Panc1 (cell line): Measurements from ENCODE around the gene CHN1. TPM values are rescaled to one million over a fixed set of nuclear protein-coding genes. Genes with fewer than 3 reads are reported as not detected.

Source experiments
- ATAC-seq: fragments of 200-7000 bp; cut with Tn5 transposase; 2 replicates; pipeline ENCODE4 v1.9.1; 2020; ENCODE audit warnings: mild to moderate bottlenecking, moderate library complexity
- BruUV-seq: library from RNA; stranded (reverse); fragments of 400-500 nt; replicated peaks from 2 replicates; lab custom pipeline; 2021; lab: Mats Ljungman, UMichigan
- CTCF ChIA-PET: fragments of 300-600 bp; sonication (Branson Sonifier 250); formaldehyde crosslinking; loops from one replicate; lab custom pipeline; 2022; ENCODE audit warnings: antibody characterized with exemption; lab: Charles Lee
- POLR2A ChIA-PET: fragments of 300-600 bp; sonication (Branson Sonifier 250); formaldehyde crosslinking; loops from one replicate; lab custom pipeline; 2022; ENCODE audit warnings: antibody characterized with exemption; lab: Charles Lee
- DNase-seq: peaks from one replicate; pipeline ENCODE4 v3.0.0-alpha.2; 2010; ENCODE audit warnings: low read depth, low spot score
- H3K27ac ChIP-seq: 2 replicates; pipeline ENCODE4 v1.5.1; 2011; ENCODE audit warnings: mild to moderate bottlenecking, low read length, inconsistent platforms
- H3K27me3 ChIP-seq: fragments of 200-500 bp; sonication (Bioruptor generic); 2 replicates; pipeline ENCODE4 v1.6.0; 2014; ENCODE audit warnings: low read length, inconsistent platforms; ENCODE audit not compliant: control insufficient read depth, insufficient read depth
- H3K36me3 ChIP-seq: fragments of 200-500 bp; sonication (Bioruptor generic); 2 replicates; pipeline ENCODE4 v1.5.1; 2014; ENCODE audit warnings: inconsistent platforms, mild to moderate bottlenecking, low read length, moderate library complexity; ENCODE audit not compliant: control insufficient read depth, insufficient read depth
- H3K4me1 ChIP-seq: 2 replicates; pipeline ENCODE4 v1.5.1; 2011; ENCODE audit warnings: inconsistent platforms, mild to moderate bottlenecking, low read length, moderate library complexity; ENCODE audit not compliant: control insufficient read depth, insufficient read depth
- H3K4me3 ChIP-seq, 2 experiments: 2 replicates each; pipeline ENCODE4 v1.5.1; 2011 to 2012; ENCODE audit warnings: low read depth in 2 of 2, low read length in 2 of 2, mild to moderate bottlenecking in 2 of 2, inconsistent platforms in 1 of 2, moderate library complexity in 1 of 2
- H3K9me3 ChIP-seq: fragments of 200-500 bp; sonication (Bioruptor generic); 2 replicates; pipeline ENCODE4 v1.5.1; 2014; ENCODE audit warnings: low read depth, mild to moderate bottlenecking, inconsistent platforms, low read length, moderate library complexity; ENCODE audit not compliant: control insufficient read depth, insufficient read depth
- POLR2AphosphoS5 ChIP-seq: IDR thresholded peaks from 2 replicates; pipeline ENCODE4 v1.6.1; 2012; ENCODE audit warnings: mild to moderate bottlenecking, low read depth, low read length, moderate library complexity
- SIN3A ChIP-seq: IDR thresholded peaks from 2 replicates; pipeline ENCODE4 v1.6.1; 2012; ENCODE audit warnings: low read depth, mild to moderate bottlenecking, low read length, moderate library complexity, borderline replicate concordance; ENCODE audit not compliant: insufficient read depth
- TCF7L2 ChIP-seq: IDR thresholded peaks from 2 replicates; pipeline ENCODE4 v1.6.1; 2011; ENCODE audit warnings: mild to moderate bottlenecking, low read depth, low read length, inconsistent platforms
- in situ Hi-C: cut with HindIII; loops from 2 replicates; pipeline ENCODE4 v1.10.0; 2016; ENCODE audit warnings: low sequenced_read_pairs, low pct_unique_long_range_greater_than_20kb
- intact Hi-C: fragments of 100-400 bp; cut with micrococcal nuclease; formaldehyde crosslinking; loops from one replicate; pipeline ENCODE4 v1.10.0; 2022; ENCODE audit not compliant: unreplicated experiment
- total RNA-seq: library from RNA; stranded (reverse); gene quantifications from one replicate; pipeline ENCODE4 v1.2.1, GENCODE V29; 2021; ENCODE audit not compliant: unreplicated experiment
- TF ChIP-seq, protein P1 (sequence below), 2 experiments: IDR thresholded peaks; 2 replicates each; pipeline ENCODE4 v1.6.1; 2011 to 2012; ENCODE audit warnings: low read depth in 2 of 2, control low read depth in 1 of 2, low read length in 1 of 2, mild to moderate bottlenecking in 1 of 2, moderate library complexity in 1 of 2; ENCODE audit not compliant: insufficient read depth in 1 of 2
- TF ChIP-seq, protein P2 (sequence below): fragments of 450-650 bp; IDR thresholded peaks from 2 replicates; pipeline ENCODE4 v1.5.1; 2017; ENCODE audit warnings: mild to moderate bottlenecking

Gene CHN1
- total RNA-seq, 1 experiment from 2014 or later: 20.8 TPM

DNA sequence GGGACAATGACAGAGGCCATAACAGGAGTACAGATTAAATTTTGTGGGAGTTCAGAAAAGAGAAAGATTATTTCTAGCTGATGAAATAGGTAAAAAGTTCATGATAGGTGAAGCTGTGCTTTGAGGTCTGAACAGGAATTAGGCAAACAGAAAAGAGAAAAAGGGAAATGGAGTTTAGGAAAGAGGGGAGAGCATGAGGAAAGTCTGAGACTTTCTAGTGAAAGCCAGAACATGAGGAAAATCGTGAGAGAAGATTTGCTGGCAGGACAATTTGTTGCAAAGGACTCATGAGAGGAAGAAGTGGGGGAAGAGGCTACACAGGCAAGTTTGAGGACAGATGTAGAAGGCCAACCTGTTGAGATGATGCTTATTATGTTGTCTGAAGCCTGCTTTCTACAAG, 6.3 kb upstream of the CHN1 start:
- ChIA-PET CTCF (no interaction called here), POLR2A (interaction anchor here (0.6 kb wide), 1 partner anchor 28 kb away, joined by 4 read pairs; no protein-coding TSS in a partner anchor)
- Histone ChIP-seq H3K9me3 (no peaks in the 10 kb centered on the region; the same call in 1 of the 2 replicates), H3K27me3 (peaks cover 1% of the 10 kb centered on the region), H3K27ac (no peak overlapping the region), H3K4me1 (no peaks in the 10 kb centered on the region), H3K36me3 (no peaks in the 10 kb centered on the region), H3K4me3 (no peak overlapping the region)
- TF ChIP-seq TCF7L2: no peak
- no peak for TF ChIP-seq SIN3A
- TF ChIP-seq POLR2AphosphoS5: no peak
- TF ChIP-seq, protein P1, sequence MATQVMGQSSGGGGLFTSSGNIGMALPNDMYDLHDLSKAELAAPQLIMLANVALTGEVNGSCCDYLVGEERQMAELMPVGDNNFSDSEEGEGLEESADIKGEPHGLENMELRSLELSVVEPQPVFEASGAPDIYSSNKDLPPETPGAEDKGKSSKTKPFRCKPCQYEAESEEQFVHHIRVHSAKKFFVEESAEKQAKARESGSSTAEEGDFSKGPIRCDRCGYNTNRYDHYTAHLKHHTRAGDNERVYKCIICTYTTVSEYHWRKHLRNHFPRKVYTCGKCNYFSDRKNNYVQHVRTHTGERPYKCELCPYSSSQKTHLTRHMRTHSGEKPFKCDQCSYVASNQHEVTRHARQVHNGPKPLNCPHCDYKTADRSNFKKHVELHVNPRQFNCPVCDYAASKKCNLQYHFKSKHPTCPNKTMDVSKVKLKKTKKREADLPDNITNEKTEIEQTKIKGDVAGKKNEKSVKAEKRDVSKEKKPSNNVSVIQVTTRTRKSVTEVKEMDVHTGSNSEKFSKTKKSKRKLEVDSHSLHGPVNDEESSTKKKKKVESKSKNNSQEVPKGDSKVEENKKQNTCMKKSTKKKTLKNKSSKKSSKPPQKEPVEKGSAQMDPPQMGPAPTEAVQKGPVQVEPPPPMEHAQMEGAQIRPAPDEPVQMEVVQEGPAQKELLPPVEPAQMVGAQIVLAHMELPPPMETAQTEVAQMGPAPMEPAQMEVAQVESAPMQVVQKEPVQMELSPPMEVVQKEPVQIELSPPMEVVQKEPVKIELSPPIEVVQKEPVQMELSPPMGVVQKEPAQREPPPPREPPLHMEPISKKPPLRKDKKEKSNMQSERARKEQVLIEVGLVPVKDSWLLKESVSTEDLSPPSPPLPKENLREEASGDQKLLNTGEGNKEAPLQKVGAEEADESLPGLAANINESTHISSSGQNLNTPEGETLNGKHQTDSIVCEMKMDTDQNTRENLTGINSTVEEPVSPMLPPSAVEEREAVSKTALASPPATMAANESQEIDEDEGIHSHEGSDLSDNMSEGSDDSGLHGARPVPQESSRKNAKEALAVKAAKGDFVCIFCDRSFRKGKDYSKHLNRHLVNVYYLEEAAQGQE (IDR thresholded peaks at IDR 0.05; ENCODE audit: insufficient read depth in 1 of 2, low read depth in 2 of 2, low read length in 1 of 2): no peak
- TF ChIP-seq, protein P2, sequence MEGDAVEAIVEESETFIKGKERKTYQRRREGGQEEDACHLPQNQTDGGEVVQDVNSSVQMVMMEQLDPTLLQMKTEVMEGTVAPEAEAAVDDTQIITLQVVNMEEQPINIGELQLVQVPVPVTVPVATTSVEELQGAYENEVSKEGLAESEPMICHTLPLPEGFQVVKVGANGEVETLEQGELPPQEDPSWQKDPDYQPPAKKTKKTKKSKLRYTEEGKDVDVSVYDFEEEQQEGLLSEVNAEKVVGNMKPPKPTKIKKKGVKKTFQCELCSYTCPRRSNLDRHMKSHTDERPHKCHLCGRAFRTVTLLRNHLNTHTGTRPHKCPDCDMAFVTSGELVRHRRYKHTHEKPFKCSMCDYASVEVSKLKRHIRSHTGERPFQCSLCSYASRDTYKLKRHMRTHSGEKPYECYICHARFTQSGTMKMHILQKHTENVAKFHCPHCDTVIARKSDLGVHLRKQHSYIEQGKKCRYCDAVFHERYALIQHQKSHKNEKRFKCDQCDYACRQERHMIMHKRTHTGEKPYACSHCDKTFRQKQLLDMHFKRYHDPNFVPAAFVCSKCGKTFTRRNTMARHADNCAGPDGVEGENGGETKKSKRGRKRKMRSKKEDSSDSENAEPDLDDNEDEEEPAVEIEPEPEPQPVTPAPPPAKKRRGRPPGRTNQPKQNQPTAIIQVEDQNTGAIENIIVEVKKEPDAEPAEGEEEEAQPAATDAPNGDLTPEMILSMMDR: no peak
- DNase-seq (no peak), ATAC-seq (no peak)
- BruUV-seq: no TSS peak
- intact Hi-C loops: no loop called here
- in situ Hi-C loops: no loop called here

DNA sequence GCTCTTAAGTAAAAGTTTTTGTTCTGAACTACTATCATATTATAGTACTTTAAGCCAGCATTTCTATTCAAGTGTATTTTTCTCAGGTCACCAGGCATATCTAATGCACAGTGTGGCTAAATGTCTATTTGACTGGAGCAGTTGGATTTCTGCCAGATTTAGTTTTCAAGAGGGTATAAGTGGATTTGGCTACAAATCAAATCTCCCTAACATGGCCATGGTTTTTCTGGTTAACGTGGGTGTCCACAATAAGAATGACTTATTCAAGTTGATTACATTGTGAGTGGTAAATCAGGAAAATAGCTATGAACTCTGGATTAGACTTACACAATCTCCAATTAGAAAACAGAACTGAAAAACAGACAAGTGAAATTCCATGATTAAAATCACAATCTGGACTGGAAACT, 5.7 kb upstream of the CHN1 start:
- H3K4me3 ChIP-seq: no peak overlapping the region
- H3K27ac ChIP-seq: no peak overlapping the region
- H3K27me3 ChIP-seq: peaks cover 2% of the 10 kb centered on the region
- in situ Hi-C loops: no loop called here
- ATAC-seq (no peak), DNase-seq (no peak)
- ChIA-PET POLR2A (no interaction called here), CTCF (no interaction called here)
- no peaks in the 10 kb centered on the region for H3K36me3 ChIP-seq
- H3K9me3 ChIP-seq: no peaks in the 10 kb centered on the region; the same call in 1 of the 2 replicates
- no TSS peak for BruUV-seq
- no peak for TF ChIP-seq TCF7L2
- TF ChIP-seq POLR2AphosphoS5: no peak
- TF ChIP-seq, protein P2: no peak
- no peak for TF ChIP-seq SIN3A
- TF ChIP-seq, protein P1 (IDR thresholded peaks at IDR 0.05; ENCODE audit: insufficient read depth in 1 of 2, low read depth in 2 of 2, low read length in 1 of 2): no peak
- H3K4me1 ChIP-seq: peaks cover 3% of the 10 kb centered on the region; the same call in 1 of the 2 replicates
- intact Hi-C loops: no loop called here
